A549 (cell line): ENCODE results near the gene AUH. TPM values are rescaled to one million over a fixed set of nuclear protein-coding genes. Genes with fewer than 3 reads are reported as not detected.

Experiments
- ATAC-seq, 2 experiments: fragments of 200-7000 bp in 1 of 2; fragments of >200 bp in 1 of 2; cut with Nextera tagmentation in 1 of 2; cut with Tn5 transposase in 1 of 2; 3 replicates each; pipeline versions ENCODE4 v1.8.0 to v1.9.1; 2018 to 2020; ENCODE audit warnings: mild to moderate bottlenecking in 1 of 2, moderate library complexity in 1 of 2
- CTCF ChIA-PET: fragments of 300-600 bp; sonication (Branson Sonifier 250); formaldehyde crosslinking; extraction: SDS; loops from one replicate; lab custom pipeline; 2021; ENCODE audit warnings: antibody characterized with exemption, inconsistent platforms; lab: Yijun Ruan, JAX
- POLR2A ChIA-PET: fragments of 350-600 bp; formaldehyde crosslinking; extraction: SDS; loops from one replicate; lab custom pipeline; 2021; ENCODE audit warnings: antibody characterized with exemption, inconsistent platforms; lab: Yijun Ruan, JAX
- DNase-seq, 2 experiments: peaks; one replicate each; pipeline versions ENCODE4 v3.0.0 to v3.0.0-alpha.2; 2011 to 2016; ENCODE audit warnings: low read depth in 1 of 2, low spot score in 1 of 2
- FAIRE-seq: peaks from 2 replicates; lab custom pipeline; 2011; peaks lifted over from hg19 to GRCh38; lab: Jason Lieb, UNC
- H3K27ac ChIP-seq, 2 experiments: fragments of >200 bp; sonication (Bioruptor Twin); formaldehyde crosslinking; 3 replicates each; pipeline ENCODE4 v1.5.1; 2016 to 2017
- H3K4me1 ChIP-seq: fragments of >200 bp; sonication (Bioruptor Twin); formaldehyde crosslinking; 3 replicates; pipeline ENCODE4 v1.6.1; 2016
- H3K4me2 ChIP-seq: fragments of >200 bp; sonication (Bioruptor Twin); formaldehyde crosslinking; 3 replicates; pipeline ENCODE4 v1.6.1; 2016
- H3K4me3 ChIP-seq: fragments of >200 bp; sonication (Bioruptor Twin); formaldehyde crosslinking; 3 replicates; pipeline ENCODE4 v1.5.1; 2016
- H3K9me3 ChIP-seq: fragments of >200 bp; sonication (Bioruptor Twin); formaldehyde crosslinking; 3 replicates; pipeline ENCODE4 v1.6.1; 2016
- CBX2 ChIP-seq: fragments of 200-600 bp; sonication (generic); IDR thresholded peaks from 2 replicates; pipeline ENCODE4 v1.6.1; 2016; ENCODE audit warnings: low read depth, mild to moderate bottlenecking, borderline replicate concordance
- EHMT2 ChIP-seq: fragments of 200-600 bp; sonication (generic); IDR thresholded peaks from 2 replicates; pipeline ENCODE4 v1.6.1; 2016; ENCODE audit warnings: antibody characterized with exemption, low read depth, mild to moderate bottlenecking, moderate library complexity
- FOSL2 ChIP-seq, 2 experiments: fragments of 450-650 bp in 1 of 2; fragments of >200 bp in 1 of 2; sonication (Bioruptor Twin) in 1 of 2; formaldehyde crosslinking; IDR thresholded peaks; 2 replicates each; pipeline versions ENCODE4 v1.5.0 to v1.6.1; 2016 to 2020; ENCODE audit warnings: mild to moderate bottlenecking in 1 of 2, moderate library complexity in 1 of 2
- HOXB5 ChIP-seq: fragments of 250-450 bp; sonication (Bioruptor Pico); IDR thresholded peaks from 2 replicates; pipeline ENCODE4 v1.5.0; 2020; ENCODE audit warnings: mild to moderate bottlenecking, moderate library complexity
- KDM1A ChIP-seq: fragments of 200-600 bp; sonication (generic); IDR thresholded peaks from 2 replicates; pipeline ENCODE4 v1.6.1; 2016; ENCODE audit warnings: low read depth, mild to moderate bottlenecking
- MAFK ChIP-seq: fragments of 450-650 bp; IDR thresholded peaks from 2 replicates; pipeline ENCODE4 v1.6.1; 2014; ENCODE audit not compliant: partially characterized antibody
- MAZ ChIP-seq: fragments of 150-350 bp; IDR thresholded peaks from 2 replicates; pipeline ENCODE4 v1.6.1; 2014; ENCODE audit warnings: antibody characterized with exemption, low read depth, low read length, borderline replicate concordance
- NFE2L2 ChIP-seq: fragments of 150-350 bp; conservative IDR thresholded peaks from 2 replicates; pipeline ENCODE4 v1.6.1; 2014; ENCODE audit warnings: low read length
- RARB ChIP-seq: fragments of 250-450 bp; sonication (Bioruptor Pico); IDR thresholded peaks from 2 replicates; pipeline ENCODE4 v1.8.0; 2021; ENCODE audit warnings: mild to moderate bottlenecking, moderate library complexity
- RNF2 ChIP-seq: fragments of 200-600 bp; sonication (generic); IDR thresholded peaks from 2 replicates; pipeline ENCODE4 v1.6.1; 2016; ENCODE audit warnings: low read depth, mild to moderate bottlenecking, antibody characterized with exemption, moderate library complexity, borderline replicate concordance
- SREBF2 ChIP-seq: fragments of 450-650 bp; IDR thresholded peaks from 2 replicates; pipeline ENCODE4 v1.6.1; 2014; ENCODE audit warnings: mild to moderate bottlenecking, moderate library complexity
- TFCP2L1 ChIP-seq: fragments of 250-450 bp; sonication (Bioruptor Pico); IDR thresholded peaks from 2 replicates; pipeline ENCODE4 v1.5.0; 2021; ENCODE audit warnings: mild to moderate bottlenecking
- TP53 ChIP-seq: fragments of 250-450 bp; sonication (Bioruptor Pico); IDR thresholded peaks from 2 replicates; pipeline ENCODE4 v1.5.0; 2021; ENCODE audit warnings: mild to moderate bottlenecking, moderate library complexity
- ZSCAN20 ChIP-seq: fragments of 250-450 bp; sonication (Bioruptor Pico); IDR thresholded peaks from 2 replicates; pipeline ENCODE4 v1.8.0; 2022; ENCODE audit warnings: mild to moderate bottlenecking, moderate library complexity
- WGBS: methylation state at CpG from one replicate; pipeline ENCODE4 v1.1.6; 2017; ENCODE audit errors: missing lambda C conversion rate; 5-methylcytosine and 5-hydroxymethylcytosine counted together
- polyA plus RNA-seq, 4 experiments: library from polyadenylated mRNA; depleted of rRNA in 3 of 4; stranded (reverse); fragments of >200 nt; fragmentation: RNase III in 1 of 4; extraction: RNeasy Plus Mini Kit Qiagen cat#74134 plus additional on column Dnase treatment in 1 of 4; gene quantifications; 2 replicates in 3 of 4; 3 replicates in 1 of 4; pipeline ENCODE4 v1.2.3, GENCODE V29; 2011 to 2017
- TF ChIP-seq, protein P1 (sequence below): fragments of >200 bp; sonication (Bioruptor Twin); formaldehyde crosslinking; IDR thresholded peaks from 3 replicates; pipeline ENCODE4 v1.6.1; 2016
- TF ChIP-seq, protein P2 (sequence below): fragments of 150-350 bp; IDR thresholded peaks from 2 replicates; pipeline ENCODE4 v1.6.1; 2014; ENCODE audit warnings: low read depth, mild to moderate bottlenecking, low read length
- TF ChIP-seq, protein P3 (sequence below): fragments of 250-450 bp; sonication (Bioruptor Pico); IDR thresholded peaks from 2 replicates; pipeline ENCODE4 v1.5.0; 2021; ENCODE audit warnings: mild to moderate bottlenecking, moderate library complexity, borderline replicate concordance
- TF ChIP-seq, protein P4 (sequence below): fragments of 450-650 bp; IDR thresholded peaks from 2 replicates; pipeline ENCODE4 v1.6.1; 2014; ENCODE audit warnings: antibody characterized with exemption
- TF ChIP-seq, protein P5 (sequence below): fragments of >200 bp; sonication (Bioruptor Twin); formaldehyde crosslinking; IDR thresholded peaks from 2 replicates; pipeline ENCODE4 v1.6.1; 2016
- TF ChIP-seq, protein P6 (sequence below): fragments of 250-450 bp; sonication (Bioruptor Pico); IDR thresholded peaks from 2 replicates; pipeline ENCODE4 v1.5.0; 2020; ENCODE audit warnings: low read depth, mild to moderate bottlenecking, moderate library complexity
- TF ChIP-seq, protein P7 (sequence below): IDR thresholded peaks from 2 replicates; pipeline ENCODE4 v1.6.1; 2012

Gene AUH
- polyA plus RNA-seq, 2 of the 4 experiments (the other 2 are of a cell fraction) = 11.1 to 15.9 TPM

DNA sequence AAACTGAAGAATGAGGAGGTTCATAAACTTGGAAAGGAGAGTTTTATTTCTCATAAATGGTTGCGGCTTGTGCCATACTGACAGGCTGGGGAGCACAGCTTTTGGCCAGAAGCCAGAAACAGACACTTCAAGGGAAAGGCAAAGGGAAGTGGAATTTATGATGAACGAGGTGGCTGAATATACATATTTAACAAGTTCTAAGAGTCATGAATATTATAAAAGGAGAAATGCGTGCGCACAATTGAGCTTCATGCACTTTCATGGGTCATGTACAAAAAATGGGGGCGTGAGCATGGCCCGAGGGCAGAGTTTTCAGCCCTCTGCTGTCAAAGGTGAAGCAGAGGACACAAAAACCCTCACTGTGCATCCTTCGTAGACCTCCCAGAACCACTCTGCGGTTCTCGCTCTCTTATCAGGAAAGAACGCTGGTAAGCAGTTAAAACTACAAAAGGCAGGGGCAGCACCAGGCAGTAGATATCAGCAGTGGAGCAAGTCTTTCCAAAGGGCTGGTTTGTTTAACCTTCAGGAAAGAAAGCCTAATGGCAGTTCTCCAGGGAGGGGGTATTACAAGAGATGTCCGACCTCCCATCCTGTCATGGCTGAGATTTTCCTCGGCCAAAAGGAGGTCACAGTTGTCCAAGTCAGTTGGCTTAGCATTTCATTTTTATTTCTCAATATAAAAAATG, 29.0 kb downstream of the AUH start:
- H3K4me3 ChIP-seq = no peak overlapping the region
- TF ChIP-seq EHMT2 (no peak), ZSCAN20 (CRISPR knock-in tag) (no peak)
- TF ChIP-seq, all 56 proteins: peak for 0
- POLR2A ChIA-PET = no interaction called here
- no peak overlapping the region for H3K4me2 ChIP-seq
- ATAC-seq (no peak), FAIRE-seq (no peak), DNase-seq (no peak)
- WGBS = 93% methylated on average over 12 of the region's 12 CpGs
- no peak overlapping the region for H3K27ac ChIP-seq
- H3K4me1 ChIP-seq = no peaks in the 10 kb centered on the region
- CTCF ChIA-PET = no interaction called here
- H3K9me3 ChIP-seq = no peaks in the 10 kb centered on the region

DNA sequence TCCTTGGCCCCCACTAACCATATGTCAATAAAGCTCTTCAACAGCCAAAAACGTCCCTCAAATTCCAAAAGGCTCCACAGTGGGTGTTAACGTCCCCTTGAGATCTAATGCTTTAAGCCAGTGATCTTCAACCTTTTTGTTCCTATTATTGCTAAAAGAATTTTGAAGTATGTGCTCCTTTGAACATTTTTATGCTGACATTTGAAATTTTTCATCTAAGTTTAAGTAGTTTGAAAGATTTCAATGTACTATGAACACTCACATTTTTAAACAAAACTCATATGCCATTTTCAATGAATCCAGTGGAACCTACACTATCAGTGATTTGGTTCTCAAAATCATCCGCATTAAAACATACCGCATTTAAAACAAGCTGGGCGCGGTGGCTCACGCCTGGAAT, 29.9 kb downstream of the AUH start:
- H3K4me2 ChIP-seq = no peak overlapping the region
- H3K27ac ChIP-seq = no peak overlapping the region
- no peak for ATAC-seq
- WGBS = 90% methylated on average over 7 of the region's 7 CpGs
- no peaks in the 10 kb centered on the region for H3K9me3 ChIP-seq
- H3K4me3 ChIP-seq = no peak overlapping the region
- ChIA-PET POLR2A (no interaction called here), CTCF (no interaction called here)
- no peak for DNase-seq
- FAIRE-seq = no peak
- H3K4me1 ChIP-seq = no peaks in the 10 kb centered on the region
- TF ChIP-seq MAFK = peak; percentile 83
- TF ChIP-seq RARB (CRISPR knock-in tag) = no peak

DNA sequence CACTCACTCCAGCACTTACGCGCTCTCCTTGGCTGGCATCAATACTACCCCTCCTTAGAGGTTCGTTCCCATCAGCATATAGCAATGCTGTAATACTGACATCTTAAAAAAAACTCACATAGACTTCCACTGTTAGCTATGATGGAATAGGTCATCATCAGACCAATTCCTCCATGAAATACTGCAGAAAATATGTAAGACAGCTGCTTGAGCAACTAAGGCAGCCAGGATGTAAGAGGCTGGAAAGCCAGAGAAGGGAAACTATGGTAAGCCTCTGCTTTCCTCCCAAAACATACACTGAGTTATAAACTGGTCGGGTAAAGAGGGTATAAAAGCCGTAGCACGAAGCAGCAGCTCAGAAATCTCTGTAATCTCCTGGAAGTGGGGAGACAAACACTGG, 33.5 kb downstream of the AUH start:
- CTCF ChIA-PET = no interaction called here
- no peak overlapping the region for H3K27ac ChIP-seq
- TF ChIP-seq, protein P1, sequence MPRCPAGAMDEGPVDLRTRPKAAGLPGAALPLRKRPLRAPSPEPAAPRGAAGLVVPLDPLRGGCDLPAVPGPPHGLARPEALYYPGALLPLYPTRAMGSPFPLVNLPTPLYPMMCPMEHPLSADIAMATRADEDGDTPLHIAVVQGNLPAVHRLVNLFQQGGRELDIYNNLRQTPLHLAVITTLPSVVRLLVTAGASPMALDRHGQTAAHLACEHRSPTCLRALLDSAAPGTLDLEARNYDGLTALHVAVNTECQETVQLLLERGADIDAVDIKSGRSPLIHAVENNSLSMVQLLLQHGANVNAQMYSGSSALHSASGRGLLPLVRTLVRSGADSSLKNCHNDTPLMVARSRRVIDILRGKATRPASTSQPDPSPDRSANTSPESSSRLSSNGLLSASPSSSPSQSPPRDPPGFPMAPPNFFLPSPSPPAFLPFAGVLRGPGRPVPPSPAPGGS = no peak
- TF ChIP-seq TFCP2L1 (no peak), RNF2 (no peak), KDM1A (no peak), TP53 (no peak), NFE2L2 (no peak), ZSCAN20 (CRISPR knock-in tag) (no peak), FOSL2 (IDR thresholded peaks at IDR 0.05) (no peak), FOSL2 (CRISPR knock-in tag; IDR thresholded peaks at IDR 0.05) (no peak), SREBF2 (no peak), CBX2 (no peak), MAZ (no peak), HOXB5 (no peak)
- TF ChIP-seq, protein P2, sequence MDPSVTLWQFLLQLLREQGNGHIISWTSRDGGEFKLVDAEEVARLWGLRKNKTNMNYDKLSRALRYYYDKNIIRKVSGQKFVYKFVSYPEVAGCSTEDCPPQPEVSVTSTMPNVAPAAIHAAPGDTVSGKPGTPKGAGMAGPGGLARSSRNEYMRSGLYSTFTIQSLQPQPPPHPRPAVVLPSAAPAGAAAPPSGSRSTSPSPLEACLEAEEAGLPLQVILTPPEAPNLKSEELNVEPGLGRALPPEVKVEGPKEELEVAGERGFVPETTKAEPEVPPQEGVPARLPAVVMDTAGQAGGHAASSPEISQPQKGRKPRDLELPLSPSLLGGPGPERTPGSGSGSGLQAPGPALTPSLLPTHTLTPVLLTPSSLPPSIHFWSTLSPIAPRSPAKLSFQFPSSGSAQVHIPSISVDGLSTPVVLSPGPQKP = no peak
- TF ChIP-seq, protein P3, sequence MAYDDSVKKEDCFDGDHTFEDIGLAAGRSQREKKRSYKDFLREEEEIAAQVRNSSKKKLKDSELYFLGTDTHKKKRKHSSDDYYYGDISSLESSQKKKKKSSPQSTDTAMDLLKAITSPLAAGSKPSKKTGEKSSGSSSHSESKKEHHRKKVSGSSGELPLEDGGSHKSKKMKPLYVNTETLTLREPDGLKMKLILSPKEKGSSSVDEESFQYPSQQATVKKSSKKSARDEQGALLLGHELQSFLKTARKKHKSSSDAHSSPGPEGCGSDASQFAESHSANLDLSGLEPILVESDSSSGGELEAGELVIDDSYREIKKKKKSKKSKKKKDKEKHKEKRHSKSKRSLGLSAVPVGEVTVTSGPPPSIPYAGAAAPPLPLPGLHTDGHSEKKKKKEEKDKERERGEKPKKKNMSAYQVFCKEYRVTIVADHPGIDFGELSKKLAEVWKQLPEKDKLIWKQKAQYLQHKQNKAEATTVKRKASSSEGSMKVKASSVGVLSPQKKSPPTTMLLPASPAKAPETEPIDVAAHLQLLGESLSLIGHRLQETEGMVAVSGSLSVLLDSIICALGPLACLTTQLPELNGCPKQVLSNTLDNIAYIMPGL = no peak
- TF ChIP-seq, protein P4, sequence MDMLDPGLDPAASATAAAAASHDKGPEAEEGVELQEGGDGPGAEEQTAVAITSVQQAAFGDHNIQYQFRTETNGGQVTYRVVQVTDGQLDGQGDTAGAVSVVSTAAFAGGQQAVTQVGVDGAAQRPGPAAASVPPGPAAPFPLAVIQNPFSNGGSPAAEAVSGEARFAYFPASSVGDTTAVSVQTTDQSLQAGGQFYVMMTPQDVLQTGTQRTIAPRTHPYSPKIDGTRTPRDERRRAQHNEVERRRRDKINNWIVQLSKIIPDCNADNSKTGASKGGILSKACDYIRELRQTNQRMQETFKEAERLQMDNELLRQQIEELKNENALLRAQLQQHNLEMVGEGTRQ = no peak
- TF ChIP-seq, protein P5, sequence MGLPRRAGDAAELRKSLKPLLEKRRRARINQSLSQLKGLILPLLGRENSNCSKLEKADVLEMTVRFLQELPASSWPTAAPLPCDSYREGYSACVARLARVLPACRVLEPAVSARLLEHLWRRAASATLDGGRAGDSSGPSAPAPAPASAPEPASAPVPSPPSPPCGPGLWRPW = no peak
- TF ChIP-seq, protein P6, sequence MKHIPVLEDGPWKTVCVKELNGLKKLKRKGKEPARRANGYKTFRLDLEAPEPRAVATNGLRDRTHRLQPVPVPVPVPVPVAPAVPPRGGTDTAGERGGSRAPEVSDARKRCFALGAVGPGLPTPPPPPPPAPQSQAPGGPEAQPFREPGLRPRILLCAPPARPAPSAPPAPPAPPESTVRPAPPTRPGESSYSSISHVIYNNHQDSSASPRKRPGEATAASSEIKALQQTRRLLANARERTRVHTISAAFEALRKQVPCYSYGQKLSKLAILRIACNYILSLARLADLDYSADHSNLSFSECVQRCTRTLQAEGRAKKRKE (CRISPR knock-in tag) = no peak
- TF ChIP-seq, protein P7, sequence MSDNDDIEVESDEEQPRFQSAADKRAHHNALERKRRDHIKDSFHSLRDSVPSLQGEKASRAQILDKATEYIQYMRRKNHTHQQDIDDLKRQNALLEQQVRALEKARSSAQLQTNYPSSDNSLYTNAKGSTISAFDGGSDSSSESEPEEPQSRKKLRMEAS = no peak
- no peak for FAIRE-seq
- POLR2A ChIA-PET = no interaction called here
- no peaks in the 10 kb centered on the region for H3K9me3 ChIP-seq
- DNase-seq = no peak
- no peaks in the 10 kb centered on the region for H3K4me1 ChIP-seq
- no peak overlapping the region for H3K4me2 ChIP-seq
- H3K4me3 ChIP-seq = no peak overlapping the region
- WGBS = 89% methylated on average over 6 of the region's 6 CpGs
- ATAC-seq = no peak
